Heart right ventricle (tissue), 16 donors: Measurements from ENCODE around the gene GPC2. TPM values are rescaled to one million over a fixed set of nuclear protein-coding genes. Genes with fewer than 3 reads are reported as not detected.
"Not testable (repeated sequence)": the region's sequence is repeated elsewhere in the genome, so short reads cannot be mapped to it uniquely, and the experiment has no call there.

Experiments
- ATAC-seq, 8 donors: fragments of 200-7000 bp; cut with Tn5 transposase; one replicate each; pipeline ENCODE4 v1.9.1; 2020; ENCODE audit warnings: mild to moderate bottlenecking in 8 of 8, moderate library complexity in 8 of 8, moderate number of reproducible peaks in 1 of 8
- DNase-seq, 2 donors: peaks; one replicate each; pipeline ENCODE4 v3.0.0-alpha.2; 2020
- H3K27ac ChIP-seq, 10 donors: fragments of 200-600 bp; sonication (generic) in 2 of 10; one replicate each; pipeline versions ENCODE4 v1.5.0 to v1.8.0; 2020 to 2022; ENCODE audit warnings: mild to moderate bottlenecking in 3 of 10
- H3K27me3 ChIP-seq, 7 donors: fragments of 200-600 bp; one replicate each; pipeline ENCODE4 v1.8.0; 2021 to 2022; ENCODE audit warnings: mild to moderate bottlenecking in 2 of 7
- H3K36me3 ChIP-seq, 9 donors: fragments of 200-600 bp; sonication (generic) in 1 of 9; one replicate each; pipeline versions ENCODE4 v1.5.0 to v1.8.0; 2020 to 2022; ENCODE audit warnings: mild to moderate bottlenecking in 2 of 9
- H3K4me1 ChIP-seq, 9 donors: fragments of 200-600 bp; sonication (generic) in 1 of 9; one replicate each; pipeline versions ENCODE4 v1.5.0 to v1.8.0; 2020 to 2022; ENCODE audit warnings: mild to moderate bottlenecking in 4 of 9
- H3K4me3 ChIP-seq, 10 donors: fragments of 200-600 bp; sonication (generic) in 2 of 10; one replicate each; pipeline versions ENCODE4 v1.5.0 to v1.8.0; 2020 to 2022; ENCODE audit warnings: mild to moderate bottlenecking in 7 of 10, moderate library complexity in 2 of 10
- H3K9me3 ChIP-seq, 11 donors: fragments of 200-600 bp in 10 of 11; sonication (generic) in 2 of 11; one replicate each; pipeline versions ENCODE4 v1.5.0 to v1.8.0; 2013 to 2022; ENCODE audit warnings: mild to moderate bottlenecking in 2 of 11, control low read depth in 1 of 11, moderate library complexity in 1 of 11
- WGBS, 2 donors: extraction: QIAGEN DNeasy Blood & Tissue Kit; methylation state at CpG; one replicate each; pipeline ENCODE4 v1.1.7; 2013; ENCODE audit warnings: inconsistent platforms in 1 of 2; 5-methylcytosine and 5-hydroxymethylcytosine counted together
- intact Hi-C, 10 donors: fragments of 100-400 bp; cut with DNase I; formaldehyde crosslinking; loops; one replicate each; pipeline versions ENCODE4 v1.11.1 to v1.14.2; 2022
- polyA plus RNA-seq, 2 donors: library from polyadenylated mRNA; stranded (reverse); fragments of 200-250 nt; gene quantifications; one replicate each; pipeline ENCODE4 v1.2.3, GENCODE V29; 2013
- total RNA-seq, 10 donors: library from RNA; stranded (reverse); fragmentation: NEBNext Ultra II Directional in 3 of 10; extraction: Animal tissue kit (Norgen Biotek cat#: 25700) in 3 of 10; gene quantifications; one replicate each; pipeline versions ENCODE4 v1.2.1 to v1.2.4, GENCODE V29; 2021 to 2023
- TF ChIP-seq, protein P1 (sequence below), 9 donors: fragments of 200-600 bp; sonication (generic) in 2 of 9; IDR thresholded peaks; one replicate each; pipeline versions ENCODE4 v1.5.0 to v1.8.0; 2021 to 2022; ENCODE audit warnings: antibody characterized with exemption in 9 of 9, mild to moderate bottlenecking in 5 of 9, moderate library complexity in 1 of 9
- donor health status: Arrhythmogenic right ventricular cardiomyopathy.
- donor health status: ischemic (EF 13 %, LVEDD 7.1; RV severe dilation, severe dysfunction).
- donor health status: healthy with polysubstance abuse.
- donor health status: DM: no; HTN: yes; CAD: no.
- donor health status: DM: no; HTN: no; CAD: no.
- donor health status: ischemic (EF 25% LVEDD 6.9; RV normal size, moderate dysfunction).
- donor health status: ischemic (EF 25% LVEDD 5.7; RV mildly dilated, moderate dysfunction).
- donor health status: healthy.
- donor health status: DM: yes; HTN: yes; CAD: no.
- donor health status: Ischemic cardiomyopathy.
- donor health status: ischemic (EF 35%, LVEDD 5.7; RV mildly dilated, moderate dysfunction).
- donor health status: nonischemic (EF 11% LVEDD 7.7; RV severe dilation, severe dysfunction).
- donor health status: DM: yes; HTN: yes; CAD: no.
- donor health status: PGD.
- donor health status: ischemic (EF 29% LVEDD 5.4; RV normal size, mild dysfunction).
- donor health status: nonischemic (EF 23%, LVEDD 6.1; RV moderate dilation, normal function).

GPC2 gene
- total and polyA plus RNA-seq, 12 donors: 0.11 to 1.1 (median 0.51) TPM; not detected in 2

DNA sequence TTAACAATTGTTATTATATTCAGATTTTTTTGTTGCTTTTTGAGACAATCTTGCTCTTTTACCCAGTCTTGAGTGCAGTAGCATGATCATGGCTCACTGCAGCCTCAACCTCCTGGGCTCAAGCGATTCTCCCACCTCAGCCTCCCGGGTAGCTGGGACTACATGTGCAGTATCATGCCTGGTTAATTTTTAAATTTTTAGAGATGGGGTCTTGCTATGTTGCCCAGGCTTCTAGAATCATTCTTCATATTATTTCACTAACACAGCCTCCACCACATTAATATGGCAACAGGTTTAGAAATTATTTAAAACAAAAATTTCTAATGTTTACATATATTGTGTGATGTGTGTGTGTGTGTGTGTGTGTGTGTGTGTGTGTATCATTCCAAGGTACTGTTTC is 29.9 kb downstream of the GPC2 start:
- intact Hi-C loops: no loop called here
- Histone ChIP-seq H3K9me3 (no peaks in the 10 kb centered on the region), H3K4me3 (no peak overlapping the region), H3K4me1 (peaks cover 8 to 36% (median 15%) of the 10 kb centered on the region in 9 donors), H3K27me3 (no peaks in the 10 kb centered on the region), H3K36me3 (peaks cover 0 to 19% (median 0%) of the 10 kb centered on the region in 9 donors), H3K27ac (no peak overlapping the region)
- TF ChIP-seq, protein P1, sequence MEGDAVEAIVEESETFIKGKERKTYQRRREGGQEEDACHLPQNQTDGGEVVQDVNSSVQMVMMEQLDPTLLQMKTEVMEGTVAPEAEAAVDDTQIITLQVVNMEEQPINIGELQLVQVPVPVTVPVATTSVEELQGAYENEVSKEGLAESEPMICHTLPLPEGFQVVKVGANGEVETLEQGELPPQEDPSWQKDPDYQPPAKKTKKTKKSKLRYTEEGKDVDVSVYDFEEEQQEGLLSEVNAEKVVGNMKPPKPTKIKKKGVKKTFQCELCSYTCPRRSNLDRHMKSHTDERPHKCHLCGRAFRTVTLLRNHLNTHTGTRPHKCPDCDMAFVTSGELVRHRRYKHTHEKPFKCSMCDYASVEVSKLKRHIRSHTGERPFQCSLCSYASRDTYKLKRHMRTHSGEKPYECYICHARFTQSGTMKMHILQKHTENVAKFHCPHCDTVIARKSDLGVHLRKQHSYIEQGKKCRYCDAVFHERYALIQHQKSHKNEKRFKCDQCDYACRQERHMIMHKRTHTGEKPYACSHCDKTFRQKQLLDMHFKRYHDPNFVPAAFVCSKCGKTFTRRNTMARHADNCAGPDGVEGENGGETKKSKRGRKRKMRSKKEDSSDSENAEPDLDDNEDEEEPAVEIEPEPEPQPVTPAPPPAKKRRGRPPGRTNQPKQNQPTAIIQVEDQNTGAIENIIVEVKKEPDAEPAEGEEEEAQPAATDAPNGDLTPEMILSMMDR (IDR thresholded peaks at IDR 0.05): no peak
- DNase-seq (no peak), ATAC-seq (no peak)
- WGBS, 2 donors: 96 to 97% methylated on average over 2 of the region's 2 CpGs

DNA sequence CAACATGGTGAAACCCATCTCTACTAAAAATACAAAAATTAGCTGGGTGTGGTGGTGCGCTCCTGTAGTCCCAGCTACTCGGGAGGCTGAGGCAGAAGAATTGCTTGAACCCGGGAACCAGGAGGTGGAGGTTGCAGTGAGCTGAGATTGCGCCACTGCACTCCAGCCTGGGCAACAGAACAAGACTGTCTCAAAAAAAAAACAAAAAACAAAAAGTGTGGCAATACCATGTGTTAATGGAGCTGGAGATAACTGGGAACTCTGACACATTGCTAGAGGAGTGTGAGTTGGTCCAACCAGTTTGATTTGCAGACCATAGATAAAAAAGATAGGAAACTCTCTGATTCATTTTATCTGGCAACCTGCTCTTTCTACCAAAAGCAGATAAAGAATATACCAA is 30.8 kb downstream of the GPC2 start:
- H3K9me3 ChIP-seq, H3K4me3 ChIP-seq, H3K27ac ChIP-seq, H3K36me3 ChIP-seq, H3K27me3 ChIP-seq, ATAC-seq, DNase-seq, intact Hi-C loops: not testable (repeated sequence)
- H3K4me1 ChIP-seq: peaks cover 8 to 31% (median 15%) of the 10 kb centered on the region in 9 donors
- WGBS, 2 donors: 90 to 93% methylated on average over 4 of the region's 4 CpGs

DNA sequence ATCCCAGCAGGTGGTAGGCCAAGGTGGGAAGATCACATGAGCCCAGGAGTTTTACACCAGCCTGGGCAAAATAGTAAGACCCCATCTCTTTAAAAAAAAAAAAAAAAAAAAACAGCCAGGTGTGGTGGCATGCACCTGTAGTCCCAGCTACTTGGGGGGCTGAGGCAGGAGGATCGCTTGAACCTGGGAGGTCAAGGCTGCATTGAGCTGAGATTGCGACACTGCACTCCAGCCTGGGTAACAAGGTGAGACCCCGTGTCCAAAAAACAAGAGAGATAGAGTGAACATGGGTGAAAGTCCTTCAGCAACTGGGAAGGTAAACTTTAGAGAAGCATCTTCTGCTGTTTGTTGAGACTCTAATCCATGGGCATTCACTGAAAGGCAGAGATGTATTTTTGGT is 34.7 kb downstream of the GPC2 start:
- Histone ChIP-seq H3K9me3 (no peaks in the 10 kb centered on the region), H3K4me1 (peaks cover 0 to 6% (median 0%) of the 10 kb centered on the region in 9 donors), H3K27ac (no peak overlapping the region), H3K27me3 (peaks cover 0 to 11% (median 0%) of the 10 kb centered on the region in 7 donors), H3K4me3 (no peak overlapping the region), H3K36me3 (no peaks in the 10 kb centered on the region)
- ATAC-seq: no peak
- intact Hi-C loops: no loop called here
- WGBS, 2 donors: 95 to 100% methylated on average over 3 of the region's 3 CpGs
- DNase-seq: no peak
- TF ChIP-seq, protein P1 (IDR thresholded peaks at IDR 0.05): no peak

DNA sequence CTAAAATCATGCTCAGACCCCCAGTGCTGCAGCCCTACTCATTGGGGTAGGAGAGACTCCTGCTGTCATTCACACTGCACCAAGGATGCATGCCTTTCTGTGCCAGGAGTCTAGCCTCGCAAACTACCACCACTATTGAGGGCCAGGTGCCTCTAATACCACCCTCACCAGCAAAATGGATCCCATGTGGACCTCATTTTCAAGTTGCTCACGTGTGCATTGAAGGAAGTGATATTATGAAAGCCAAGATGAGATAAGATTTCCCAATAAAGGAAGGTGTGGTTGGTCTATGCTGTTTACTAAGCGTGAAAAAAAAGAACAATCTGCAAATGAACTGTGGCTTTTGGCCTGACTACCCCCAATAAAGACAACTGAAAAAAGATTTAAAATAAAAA is 35.6 kb downstream of the GPC2 start:
- no peak overlapping the region for H3K4me3 ChIP-seq
- intact Hi-C loops: no loop called here
- H3K27ac ChIP-seq: no peak overlapping the region
- no peaks in the 10 kb centered on the region for H3K9me3 ChIP-seq
- WGBS, 2 donors: 60 to 64% methylated on average over 3 of the region's 3 CpGs
- ATAC-seq (no peak), DNase-seq (no peak)
- TF ChIP-seq, protein P1 (IDR thresholded peaks at IDR 0.05): no peak
- peaks cover 0 to 6% (median 0%) of the 10 kb centered on the region in 9 donors for H3K4me1 ChIP-seq
- H3K27me3 ChIP-seq: peaks cover 0 to 11% (median 0%) of the 10 kb centered on the region in 7 donors
- H3K36me3 ChIP-seq: no peaks in the 10 kb centered on the region

DNA sequence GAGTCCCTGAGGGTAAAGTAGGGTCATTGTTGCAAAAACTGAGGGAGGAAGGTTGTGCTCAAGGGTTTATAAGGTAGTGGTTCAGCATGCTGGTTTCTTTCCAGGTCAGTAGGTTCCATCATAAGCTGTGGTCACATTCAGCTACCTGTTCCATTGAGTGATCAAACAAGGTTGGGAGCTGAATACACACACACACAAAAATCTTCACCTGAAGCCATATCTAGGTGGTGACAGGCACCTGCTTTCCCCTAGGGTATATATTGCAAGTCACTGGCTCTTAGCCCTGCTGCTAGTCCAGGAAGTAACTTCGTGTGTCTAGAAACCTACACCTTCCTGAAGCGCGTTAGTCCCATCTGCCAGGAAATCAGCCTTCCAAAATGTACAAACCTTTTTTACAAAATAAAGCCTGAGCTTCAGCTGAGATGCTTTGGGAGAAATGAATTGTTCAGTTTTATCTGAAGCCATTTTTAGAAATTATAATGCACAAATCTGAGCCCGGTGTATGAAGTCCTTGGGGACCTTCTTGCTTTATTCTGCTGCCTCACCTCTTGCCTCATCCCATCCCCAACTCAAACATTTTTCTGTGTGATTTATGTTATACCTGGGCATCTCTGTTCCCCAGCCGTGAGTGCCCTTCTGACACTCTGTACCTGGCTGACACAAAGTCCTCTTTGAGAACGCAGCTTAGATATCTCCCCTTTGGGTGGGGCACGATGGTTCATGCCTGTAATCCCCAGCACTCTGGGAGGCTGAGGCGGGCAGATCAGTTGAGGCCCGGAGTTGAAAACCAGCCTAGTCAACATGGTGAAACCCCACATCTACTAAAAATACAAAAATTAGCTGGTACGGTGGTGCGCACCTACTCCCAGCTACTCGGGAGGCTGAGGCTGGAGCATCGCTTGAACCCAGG is 39.1 kb downstream of the GPC2 start:
- H3K36me3 ChIP-seq: no peaks in the 10 kb centered on the region
- no peak for DNase-seq
- no peak overlapping the region for H3K27ac ChIP-seq
- TF ChIP-seq, protein P1 (IDR thresholded peaks at IDR 0.05): no peak
- H3K4me1 ChIP-seq: peaks cover 0 to 6% (median 0%) of the 10 kb centered on the region in 9 donors
- no peak overlapping the region for H3K4me3 ChIP-seq
- WGBS, 2 donors: 81% methylated on average over 13 of the region's 13 CpGs
- peaks cover 0 to 11% (median 0%) of the 10 kb centered on the region in 7 donors for H3K27me3 ChIP-seq
- intact Hi-C loops: loop anchor here in 2 of 10 donors (10.0 kb wide), 2 partner anchors 207 to 267 kb away; no protein-coding TSS in a partner anchor
- no peak for ATAC-seq
- no peaks in the 10 kb centered on the region for H3K9me3 ChIP-seq
